Calu3 (cell line): Measurements from ENCODE around the gene TXNDC2. TPM values are rescaled to one million over a fixed set of nuclear protein-coding genes. Genes with fewer than 3 reads are reported as not detected.
A peak's percentile ranks its signal among the peaks of the same experiment; 100 is the strongest.
"Not testable (repeated sequence)": the region's sequence is repeated elsewhere in the genome, so short reads cannot be mapped to it uniquely, and the experiment has no call there.

ENCODE experiments used
- BruUV-seq: library from RNA; stranded (reverse); fragments of 400-500 nt; replicated peaks from 2 replicates; lab custom pipeline; 2021; lab: Mats Ljungman, UMichigan
- CTCF ChIA-PET: fragments of 300-600 bp; sonication (Branson Sonifier 250); formaldehyde crosslinking; loops from one replicate; lab custom pipeline; 2022; ENCODE audit warnings: antibody characterized with exemption; lab: Charles Lee
- DNase-seq: peaks from one replicate; pipeline ENCODE4 v3.0.0; 2022
- H3K27ac Mint-ChIP-seq: one replicate; pipeline ENCODE4 v1.8.0; 2022; ENCODE audit warnings: mixed read lengths; ENCODE audit not compliant: unreplicated experiment
- H3K27me3 Mint-ChIP-seq: one replicate; pipeline ENCODE4 v1.8.0; 2022; ENCODE audit warnings: mixed read lengths; ENCODE audit not compliant: unreplicated experiment
- H3K36me3 Mint-ChIP-seq: one replicate; pipeline ENCODE4 v1.8.0; 2022; ENCODE audit warnings: mild to moderate bottlenecking, moderate library complexity, mixed read lengths; ENCODE audit not compliant: insufficient read depth, unreplicated experiment
- H3K4me1 Mint-ChIP-seq: one replicate; pipeline ENCODE4 v1.8.0; 2022; ENCODE audit warnings: mild to moderate bottlenecking, low read depth, mixed read lengths; ENCODE audit not compliant: unreplicated experiment
- H3K4me3 Mint-ChIP-seq: one replicate; pipeline ENCODE4 v1.8.0; 2022; ENCODE audit warnings: mild to moderate bottlenecking, low read depth, moderate library complexity, mixed read lengths; ENCODE audit not compliant: unreplicated experiment
- H3K9me3 Mint-ChIP-seq: one replicate; pipeline ENCODE4 v1.8.0; 2022; ENCODE audit warnings: low read depth, mixed read lengths; ENCODE audit not compliant: unreplicated experiment
- intact Hi-C: fragments of 100-400 bp; cut with micrococcal nuclease; formaldehyde crosslinking; loops from one replicate; pipeline ENCODE4 v1.10.0; 2022; ENCODE audit not compliant: unreplicated experiment
- total RNA-seq: library from RNA; stranded (reverse); gene quantifications from 2 replicates; pipeline ENCODE4 v1.2.3, GENCODE V29; 2022
- TF ChIP-seq, protein P1 (sequence below): fragments of 200-600 bp; IDR thresholded peaks from one replicate; pipeline ENCODE4 v1.8.0; 2022; ENCODE audit warnings: antibody characterized with exemption; ENCODE audit not compliant: unreplicated experiment

Gene TXNDC2
- total RNA-seq, 1 experiment from 2014 or later: not detected

DNA sequence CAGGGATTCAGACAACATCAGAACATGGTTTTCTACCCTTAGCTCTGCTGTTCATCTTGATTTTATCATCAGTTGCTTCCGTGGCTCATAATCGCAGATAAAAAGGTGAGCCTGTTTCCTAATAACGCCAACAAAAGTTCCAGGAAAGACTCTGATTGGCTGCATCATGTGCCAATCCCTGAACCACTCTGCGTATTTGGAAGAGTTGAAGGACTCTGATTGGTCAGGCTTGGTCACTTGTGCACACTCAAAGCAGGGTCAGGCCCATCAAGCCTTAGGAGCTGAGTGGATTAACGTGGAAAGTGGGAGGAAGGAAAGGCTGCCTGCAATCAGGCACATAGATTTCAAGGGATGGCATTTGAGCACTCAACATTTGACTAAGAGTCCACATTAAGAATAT lies 11.4 kb downstream of the TXNDC2 start:
- Mint-ChIP-seq H3K9me3 (no peaks in the 10 kb centered on the region), H3K27me3 (no peaks in the 10 kb centered on the region), H3K36me3 (no peaks in the 10 kb centered on the region), H3K27ac (no peak overlapping the region), H3K4me1 (peaks cover 34% of the 10 kb centered on the region), H3K4me3 (no peak overlapping the region)
- CTCF ChIA-PET: no interaction called here
- TF ChIP-seq, protein P1, sequence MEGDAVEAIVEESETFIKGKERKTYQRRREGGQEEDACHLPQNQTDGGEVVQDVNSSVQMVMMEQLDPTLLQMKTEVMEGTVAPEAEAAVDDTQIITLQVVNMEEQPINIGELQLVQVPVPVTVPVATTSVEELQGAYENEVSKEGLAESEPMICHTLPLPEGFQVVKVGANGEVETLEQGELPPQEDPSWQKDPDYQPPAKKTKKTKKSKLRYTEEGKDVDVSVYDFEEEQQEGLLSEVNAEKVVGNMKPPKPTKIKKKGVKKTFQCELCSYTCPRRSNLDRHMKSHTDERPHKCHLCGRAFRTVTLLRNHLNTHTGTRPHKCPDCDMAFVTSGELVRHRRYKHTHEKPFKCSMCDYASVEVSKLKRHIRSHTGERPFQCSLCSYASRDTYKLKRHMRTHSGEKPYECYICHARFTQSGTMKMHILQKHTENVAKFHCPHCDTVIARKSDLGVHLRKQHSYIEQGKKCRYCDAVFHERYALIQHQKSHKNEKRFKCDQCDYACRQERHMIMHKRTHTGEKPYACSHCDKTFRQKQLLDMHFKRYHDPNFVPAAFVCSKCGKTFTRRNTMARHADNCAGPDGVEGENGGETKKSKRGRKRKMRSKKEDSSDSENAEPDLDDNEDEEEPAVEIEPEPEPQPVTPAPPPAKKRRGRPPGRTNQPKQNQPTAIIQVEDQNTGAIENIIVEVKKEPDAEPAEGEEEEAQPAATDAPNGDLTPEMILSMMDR: no peak
- no TSS peak for BruUV-seq
- no peak for DNase-seq
- intact Hi-C loops: loop anchor here (5.0 kb wide), 1 partner anchor 70 kb away; no protein-coding TSS in a partner anchor

DNA sequence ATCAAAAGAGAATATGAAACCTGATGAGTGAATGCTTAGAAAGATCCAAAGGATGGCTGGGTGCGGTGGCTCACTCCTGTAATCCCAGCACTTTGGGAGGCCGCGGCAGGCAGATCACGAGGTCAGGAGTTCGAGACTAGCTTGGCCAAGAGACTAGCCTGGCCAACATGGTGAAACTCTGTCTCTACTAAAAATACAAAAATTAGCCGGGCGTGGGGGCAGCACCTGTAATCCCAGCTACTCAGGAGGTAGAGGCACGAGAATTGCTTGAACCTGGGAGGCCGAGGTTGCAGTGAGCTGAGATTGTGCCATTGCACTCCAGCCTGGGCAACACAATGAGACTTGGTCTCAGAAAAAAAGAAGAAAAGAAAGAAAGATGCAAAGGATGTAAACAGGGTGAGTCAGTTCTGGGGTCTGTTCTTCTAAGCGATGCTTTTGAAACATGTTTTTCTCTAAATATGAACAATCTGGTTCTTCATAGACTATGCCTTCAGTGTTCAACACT lies 12.1 kb downstream of the TXNDC2 start:
- DNase-seq, H3K9me3 Mint-ChIP-seq, BruUV-seq, H3K36me3 Mint-ChIP-seq, CTCF ChIA-PET, H3K27ac Mint-ChIP-seq, H3K4me3 Mint-ChIP-seq, H3K27me3 Mint-ChIP-seq: not testable (repeated sequence)
- H3K4me1 Mint-ChIP-seq: peaks cover 34% of the 10 kb centered on the region
- intact Hi-C loops: loop anchor here (5.0 kb wide), 1 partner anchor 71 kb away; no protein-coding TSS in a partner anchor

DNA sequence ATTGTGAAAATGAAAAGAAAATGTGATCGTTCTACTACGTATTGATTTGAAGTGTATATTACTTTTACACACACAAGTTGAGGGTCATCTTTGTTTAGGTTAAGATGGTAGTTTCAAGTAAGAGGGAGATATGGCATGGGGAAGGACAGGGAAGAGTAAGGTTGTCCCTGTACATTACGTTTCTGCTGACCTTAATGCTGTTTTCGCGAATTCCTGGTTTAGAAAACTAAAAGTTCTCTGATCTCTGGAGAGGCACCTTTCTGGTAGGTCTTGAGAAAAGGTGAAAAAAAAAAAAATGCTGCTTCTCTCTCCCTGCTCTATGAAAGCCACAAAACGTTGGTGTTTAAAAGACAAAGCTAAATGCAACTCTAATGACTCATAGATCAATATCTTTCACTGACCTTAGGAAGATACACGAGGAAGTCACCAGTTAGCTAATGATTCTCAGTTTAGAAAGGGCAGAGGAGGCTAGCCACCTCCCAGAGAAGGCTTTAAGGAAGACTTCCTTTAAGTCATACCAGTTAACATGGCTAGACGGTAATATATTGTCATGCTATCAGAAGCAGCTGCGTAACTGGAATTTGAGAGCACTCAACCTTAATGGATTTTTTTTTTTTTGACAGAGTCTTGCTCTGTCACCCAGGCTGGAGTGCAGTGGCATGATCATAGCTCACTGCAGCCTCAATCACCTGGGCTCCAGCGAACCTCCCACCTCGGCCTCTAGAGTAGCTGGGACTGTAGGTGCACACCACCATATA lies 13.2 kb downstream of the TXNDC2 start:
- BruUV-seq: no TSS peak

DNA sequence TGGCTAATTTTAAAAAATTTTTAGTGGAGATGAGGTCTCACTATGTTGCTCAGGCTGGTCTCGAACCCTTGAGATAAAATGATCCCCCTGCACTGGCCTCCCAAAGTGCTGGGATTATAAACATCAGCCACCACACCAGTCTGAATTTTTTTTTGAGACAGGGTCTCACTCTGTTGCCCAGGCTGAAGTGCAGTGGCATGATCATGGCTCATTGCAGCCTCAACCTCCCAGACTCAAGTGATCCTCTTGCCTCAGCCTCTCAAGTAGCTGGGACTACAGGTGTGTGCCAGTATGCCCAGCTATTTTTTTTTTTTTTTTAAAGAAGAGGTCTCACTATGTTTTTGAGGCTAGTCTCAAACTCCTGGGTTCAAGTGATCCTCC lies 13.8 kb downstream of the TXNDC2 start:
- intact Hi-C loops: loop anchor here (5.0 kb wide), 1 partner anchor 72 kb away; no protein-coding TSS in a partner anchor
- CTCF ChIA-PET: interaction anchor here (0.6 to 1.2 kb wide), 6 partner anchors 14 to 157 kb away, joined by 3 to 12 read pairs (median 3); partner anchors contain the start of gene VAPA
- peak overlapping the region; percentile 18 for H3K4me3 Mint-ChIP-seq
- H3K36me3 Mint-ChIP-seq, H3K9me3 Mint-ChIP-seq, DNase-seq, H3K27me3 Mint-ChIP-seq, BruUV-seq: not testable (repeated sequence)
- peak overlapping the region; percentile 64 for H3K27ac Mint-ChIP-seq
- H3K4me1 Mint-ChIP-seq: peaks cover 34% of the 10 kb centered on the region

More for the DNA sequence above, 13.2 kb downstream of the TXNDC2 start:
- DNase-seq: peak; percentile 45
- Mint-ChIP-seq H3K4me1 (peaks cover 34% of the 10 kb centered on the region), H3K9me3 (no peaks in the 10 kb centered on the region), H3K27me3 (no peaks in the 10 kb centered on the region), H3K36me3 (no peaks in the 10 kb centered on the region), H3K4me3 (peak overlapping the region; percentile 18), H3K27ac (peak overlapping the region; percentile 64)
- TF ChIP-seq, protein P1: no peak
- intact Hi-C loops: loop anchor here (5.0 kb wide), 1 partner anchor 72 kb away; no protein-coding TSS in a partner anchor
- CTCF ChIA-PET: interaction anchor here (0.6 to 1.2 kb wide), 6 partner anchors 15 to 156 kb away, joined by 3 to 12 read pairs (median 3); partner anchors contain the start of gene VAPA

DNA sequence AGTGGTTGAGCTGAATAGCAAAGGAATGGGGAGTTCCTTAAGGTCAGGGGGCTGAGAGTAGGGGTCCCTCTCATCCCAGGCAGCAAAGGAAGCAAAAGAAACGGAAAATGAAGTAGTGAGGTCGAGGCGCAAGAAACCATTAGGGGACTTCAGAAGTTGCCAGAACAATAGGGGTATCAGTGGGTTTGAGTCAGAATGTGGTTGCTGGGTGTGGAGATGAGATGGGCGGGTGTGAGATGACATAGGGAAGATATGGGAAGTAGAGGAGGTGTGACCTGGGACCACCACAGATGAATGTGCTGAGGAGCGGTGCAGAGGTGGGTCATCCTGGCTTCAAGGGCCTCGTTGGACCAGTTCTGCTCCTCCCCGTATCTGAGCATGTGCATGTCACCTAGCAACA lies 14.9 kb downstream of the TXNDC2 start:
- H3K4me1 Mint-ChIP-seq: peaks cover 28% of the 10 kb centered on the region
- CTCF ChIA-PET: no interaction called here
- no peak overlapping the region for H3K4me3 Mint-ChIP-seq
- DNase-seq: no peak
- H3K27me3 Mint-ChIP-seq: no peaks in the 10 kb centered on the region
- no peak overlapping the region for H3K27ac Mint-ChIP-seq
- TF ChIP-seq, protein P1: no peak
- intact Hi-C loops: no loop called here
- H3K36me3 Mint-ChIP-seq: no peaks in the 10 kb centered on the region
- BruUV-seq: no TSS peak
- H3K9me3 Mint-ChIP-seq: no peaks in the 10 kb centered on the region
